NCI-H774 (cell line): Measurements from ENCODE around the gene RHEBL1.

Experiments
- DNase-seq: peaks from one replicate; lab custom pipeline; 2025; lab: John Stamatoyannopoulos, UW

Gene RHEBL1

DNA sequence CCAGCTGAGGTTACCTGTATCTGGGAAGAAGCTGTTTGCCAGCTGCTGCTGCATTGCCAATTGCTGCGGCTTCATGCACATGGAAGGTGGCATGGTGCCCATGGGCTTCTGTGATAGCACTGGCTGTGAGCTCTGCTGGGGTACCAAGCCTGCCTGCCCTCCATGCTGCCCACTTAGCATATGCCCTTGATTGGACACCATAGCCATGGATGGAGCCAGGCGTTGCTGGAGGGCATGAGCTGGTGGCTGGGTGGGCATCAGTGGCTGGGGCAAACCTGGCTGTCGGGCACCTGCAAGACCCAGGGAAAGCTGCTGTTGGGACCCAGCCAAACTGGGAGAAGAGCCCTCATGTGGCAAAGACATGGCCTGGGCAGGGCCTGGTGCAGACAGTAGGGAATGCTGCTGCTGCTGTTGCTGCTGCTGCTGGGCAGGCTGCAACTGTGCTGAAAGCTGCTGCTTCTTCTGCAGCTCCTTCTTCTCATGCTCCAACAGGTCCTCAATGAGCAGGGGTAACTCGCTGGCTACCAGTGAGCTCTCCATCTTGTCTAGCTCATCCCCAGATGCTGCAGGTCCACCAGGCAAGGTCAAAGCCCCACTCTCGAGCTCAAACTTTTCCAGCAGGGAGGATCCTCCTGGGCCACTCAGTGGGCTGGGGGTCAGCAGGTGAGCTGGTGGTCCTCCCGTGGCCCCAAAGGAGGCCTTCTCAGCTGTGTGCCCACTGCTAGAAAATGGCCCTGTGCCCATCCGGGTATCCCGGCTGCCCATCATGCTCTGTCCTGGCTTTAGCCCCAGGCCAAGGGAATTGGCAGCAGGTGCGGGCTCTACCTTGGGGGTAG lies 32.5 kb downstream of the RHEBL1 start:
- DNase-seq, result no peak

DNA sequence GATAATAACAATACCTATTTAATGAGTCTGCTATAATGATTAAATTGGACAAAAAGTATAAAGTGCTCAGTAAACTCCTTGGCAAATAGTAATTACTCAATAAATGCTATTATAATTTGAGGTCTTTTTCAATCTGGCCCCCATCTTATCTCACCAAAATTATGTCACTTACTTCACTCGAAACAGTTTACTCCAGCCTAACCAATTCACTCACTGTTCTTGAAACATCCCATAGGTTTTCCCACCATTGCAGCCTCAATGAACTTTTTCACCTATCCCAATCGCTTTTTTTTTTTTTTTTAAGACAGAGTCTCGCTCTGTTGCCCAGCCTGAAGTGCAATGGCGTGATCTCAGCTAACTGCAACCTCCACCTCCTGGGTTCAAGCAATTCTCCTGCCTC lies 33.8 kb downstream of the RHEBL1 start:
- no peak for DNase-seq

DNA sequence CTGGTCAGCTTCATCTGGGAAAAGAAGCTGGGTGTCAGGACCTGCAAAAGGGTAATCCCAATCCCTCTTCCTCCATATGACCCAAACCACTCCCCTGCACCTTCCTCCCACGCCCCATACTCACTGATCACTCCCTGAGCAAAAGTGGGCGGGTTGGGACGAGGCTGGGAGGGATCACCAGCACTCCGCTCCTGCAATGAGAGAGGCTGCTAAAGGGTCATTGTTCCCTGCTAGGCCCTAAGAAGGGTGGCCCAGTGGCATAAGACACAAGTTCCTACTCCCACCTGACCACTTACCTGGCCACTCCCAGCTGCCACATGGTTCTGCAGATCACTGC lies 35.5 kb downstream of the RHEBL1 start:
- no peak for DNase-seq

DNA sequence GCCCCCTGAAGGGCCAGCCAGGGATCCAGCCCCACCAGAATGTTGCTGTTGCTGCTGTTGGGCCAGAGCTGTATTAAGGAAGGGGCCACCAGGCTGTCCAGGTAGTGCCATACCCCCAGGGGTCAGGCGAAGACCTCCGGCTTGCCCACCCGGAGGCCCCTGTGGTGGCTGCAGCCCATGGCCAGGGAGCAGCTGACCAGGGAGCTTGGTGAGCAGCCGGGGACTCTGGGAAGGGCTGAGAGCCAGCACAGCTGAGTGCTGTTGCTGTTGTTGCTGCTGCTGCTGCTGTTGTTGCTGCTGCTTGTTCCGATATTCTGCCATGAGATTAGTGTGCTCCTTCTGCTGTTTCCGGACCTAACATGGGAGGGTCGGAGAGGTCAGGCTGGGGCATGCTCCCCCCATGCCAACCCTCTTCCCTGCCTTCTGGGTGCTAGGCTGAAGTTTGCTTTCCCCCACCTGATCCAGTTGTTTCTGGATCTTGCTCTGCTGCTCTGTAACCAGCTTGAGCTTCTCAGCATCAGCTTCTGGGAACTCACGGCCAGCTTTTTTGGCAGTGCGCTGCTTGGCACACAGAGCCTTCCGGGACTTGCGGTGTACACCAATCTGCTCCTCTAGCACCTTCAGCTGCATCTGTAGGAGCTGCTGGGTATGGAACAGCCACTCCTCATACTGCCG lies 36.0 kb downstream of the RHEBL1 start:
- no peak for DNase-seq

DNA sequence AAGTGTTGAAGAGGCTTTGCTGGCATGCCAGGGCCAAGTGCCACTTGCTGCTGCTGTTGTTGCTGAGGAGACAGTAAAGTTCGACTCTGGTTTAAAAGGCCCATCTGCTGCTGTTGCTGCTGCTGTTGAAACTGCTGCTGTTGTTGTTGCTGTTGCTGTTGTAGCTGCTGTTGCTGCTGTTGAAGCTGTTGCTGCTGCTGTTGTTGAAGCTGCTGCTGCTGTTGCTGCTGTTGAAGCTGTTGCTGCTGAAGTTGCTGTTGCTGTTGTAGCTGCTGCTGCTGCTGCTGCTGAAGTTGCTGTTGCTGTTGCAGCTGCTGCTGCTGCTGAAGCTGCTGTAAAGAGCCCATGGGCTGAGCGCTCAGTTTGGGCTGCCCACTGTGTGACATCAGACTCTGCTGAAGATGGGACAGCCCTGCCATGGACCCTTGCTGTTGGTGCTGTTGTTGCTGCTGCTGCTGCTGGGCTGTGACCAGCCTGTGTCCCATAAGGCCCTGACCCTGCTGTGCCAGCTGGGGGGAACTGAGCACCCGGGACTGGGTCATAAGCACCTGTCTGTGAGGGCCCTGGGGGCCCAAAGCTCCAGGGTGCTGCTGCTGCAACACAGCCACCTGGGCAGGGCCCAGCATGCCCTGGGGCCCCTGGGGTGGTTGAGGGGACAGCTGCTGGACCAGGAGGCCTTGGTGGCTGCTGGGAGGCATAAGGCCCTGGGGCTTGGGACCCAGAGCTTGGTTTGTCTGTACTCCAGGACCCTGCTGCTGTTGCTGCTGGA lies 36.9 kb downstream of the RHEBL1 start:
- no peak for DNase-seq

DNA sequence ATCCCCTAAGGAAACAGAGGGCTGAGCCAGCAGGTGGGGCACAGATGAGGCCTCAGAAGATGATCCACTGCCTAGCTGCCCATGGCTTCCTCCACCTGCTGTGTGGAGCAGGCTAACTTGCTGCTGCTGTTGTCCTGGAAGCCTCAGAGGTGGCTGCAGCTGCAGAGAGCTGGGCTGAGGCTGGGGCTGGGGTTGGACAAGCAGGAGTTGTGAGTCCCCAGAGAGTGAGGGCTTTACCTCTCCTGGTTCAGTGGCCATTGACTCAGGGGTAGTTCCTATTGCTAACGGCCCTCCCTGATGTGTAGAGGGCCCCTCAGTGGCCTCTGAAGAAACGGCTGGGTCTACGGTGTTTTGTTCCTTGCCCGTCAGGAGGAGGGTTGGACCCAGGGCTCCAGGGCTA lies 37.5 kb downstream of the RHEBL1 start:
- DNase-seq, result no peak

DNA sequence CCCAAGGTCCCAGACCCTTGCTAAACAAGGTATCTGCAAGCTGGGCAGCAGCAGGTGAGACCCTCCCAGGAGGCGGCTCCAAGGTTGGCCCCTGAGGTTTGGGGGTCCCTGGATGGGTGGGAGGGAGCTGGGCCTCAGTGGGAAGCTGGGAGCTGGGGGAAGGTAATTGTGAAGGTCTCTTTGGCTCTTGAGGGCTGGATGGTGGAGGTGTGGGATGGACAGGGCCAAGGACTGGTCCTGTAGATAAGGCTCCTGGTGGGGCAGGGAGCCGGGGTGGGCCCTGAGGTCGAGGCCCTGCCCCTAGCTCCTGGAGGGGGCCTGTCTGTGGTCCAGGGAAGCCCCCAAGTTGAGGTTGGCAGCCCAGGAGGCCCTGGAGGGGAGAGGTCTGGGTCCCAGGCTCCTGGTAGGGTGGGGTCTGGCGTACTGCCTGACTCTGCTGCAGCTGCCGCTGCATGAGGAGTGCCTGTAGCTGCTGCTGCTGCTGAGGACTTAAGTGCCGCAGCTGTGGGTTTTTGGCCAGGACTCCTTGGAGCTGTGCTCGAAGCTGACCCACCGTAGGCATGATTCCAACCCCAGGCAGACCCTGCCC lies 38.1 kb downstream of the RHEBL1 start:
- no peak for DNase-seq

DNA sequence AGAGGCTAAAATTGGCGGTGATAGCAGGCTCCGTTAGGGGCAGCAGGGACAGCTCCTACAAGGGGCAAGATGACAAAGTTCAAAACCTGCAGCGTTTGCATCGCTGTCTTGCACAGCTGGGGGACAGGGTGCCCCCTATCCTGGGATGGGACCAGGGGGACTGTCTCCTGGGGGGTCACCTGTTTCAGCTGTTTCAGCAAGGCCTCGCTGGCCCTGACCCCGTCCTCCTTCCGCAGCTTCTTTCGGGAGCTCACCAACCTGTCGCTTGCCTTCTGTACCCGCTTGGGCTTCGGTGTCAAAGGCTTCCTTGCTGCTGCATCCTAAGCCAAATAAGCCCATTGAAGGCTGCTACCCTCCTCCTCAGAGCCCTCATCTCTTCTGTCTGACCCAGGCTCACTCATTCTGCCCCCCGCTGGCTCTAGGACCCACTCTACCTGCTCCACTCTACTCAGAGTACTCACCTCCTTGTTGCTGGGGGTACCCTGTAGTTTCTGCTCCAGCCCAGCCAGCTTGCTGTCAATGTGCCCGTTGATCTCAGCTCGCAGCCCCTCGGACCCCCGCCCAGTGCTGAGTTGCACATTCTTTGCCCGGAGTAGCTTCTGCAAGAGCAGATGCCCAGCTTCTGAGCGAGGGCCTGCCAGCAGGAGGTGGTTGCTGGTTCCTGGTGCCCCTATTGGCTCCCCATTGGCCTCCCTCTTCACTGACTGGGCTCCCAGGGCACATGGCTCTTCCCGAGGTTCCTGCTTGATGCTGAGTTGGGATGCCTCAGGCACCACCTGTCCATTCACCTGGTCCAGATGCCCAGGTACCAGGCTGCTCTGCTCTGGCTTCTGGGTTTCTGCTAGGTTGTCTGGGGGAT lies 38.8 kb downstream of the RHEBL1 start:
- no peak for DNase-seq

DNA sequence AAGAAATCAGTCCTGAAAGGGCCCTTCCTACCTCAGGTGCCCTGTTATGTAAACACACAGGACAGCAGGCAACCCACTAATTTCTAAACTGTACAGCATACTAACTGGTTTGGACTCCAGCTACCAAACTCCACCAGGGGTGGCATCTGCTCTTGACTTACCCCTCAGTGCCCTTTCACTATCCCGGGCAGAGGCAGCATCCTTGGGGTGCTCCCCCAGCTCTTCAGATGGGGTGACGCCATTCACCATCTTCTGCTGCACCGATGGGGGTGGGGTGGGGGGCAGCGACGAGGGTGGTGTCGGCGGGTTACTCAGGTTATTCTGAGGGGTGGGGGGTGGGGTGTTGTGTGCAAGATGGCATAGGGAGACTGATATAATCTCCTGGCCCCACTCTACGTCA lies 39.7 kb downstream of the RHEBL1 start:
- DNase-seq, result no peak

DNA sequence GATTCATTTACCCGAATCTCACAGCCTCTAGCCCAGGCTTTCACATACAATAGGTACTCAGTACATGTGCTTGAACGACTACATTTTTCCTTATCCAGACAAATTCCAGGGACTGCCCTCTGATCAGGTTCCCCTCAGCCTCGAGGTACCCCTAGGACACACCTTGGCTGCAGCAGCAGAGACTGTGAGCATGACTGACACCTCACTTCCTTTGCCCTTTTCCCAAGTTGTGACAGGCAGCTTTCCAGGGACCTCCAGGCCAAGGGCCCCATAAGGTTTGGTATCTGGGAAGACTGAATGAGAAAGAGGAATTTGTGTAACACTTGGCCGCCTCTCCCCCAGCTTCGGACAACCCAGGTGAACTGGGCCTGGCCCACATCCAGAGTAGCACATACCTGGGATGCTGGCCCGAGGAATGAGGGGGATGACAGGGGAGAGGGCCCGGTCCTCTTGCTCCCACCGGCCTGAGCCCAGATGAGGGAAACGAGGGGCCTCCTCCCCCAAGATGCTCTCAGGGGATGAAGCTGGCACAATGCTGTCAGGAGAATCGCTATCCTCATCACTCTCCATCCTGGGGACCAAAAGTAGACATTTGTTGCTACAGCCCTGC lies 41.0 kb downstream of the RHEBL1 start:
- no peak for DNase-seq

DNA sequence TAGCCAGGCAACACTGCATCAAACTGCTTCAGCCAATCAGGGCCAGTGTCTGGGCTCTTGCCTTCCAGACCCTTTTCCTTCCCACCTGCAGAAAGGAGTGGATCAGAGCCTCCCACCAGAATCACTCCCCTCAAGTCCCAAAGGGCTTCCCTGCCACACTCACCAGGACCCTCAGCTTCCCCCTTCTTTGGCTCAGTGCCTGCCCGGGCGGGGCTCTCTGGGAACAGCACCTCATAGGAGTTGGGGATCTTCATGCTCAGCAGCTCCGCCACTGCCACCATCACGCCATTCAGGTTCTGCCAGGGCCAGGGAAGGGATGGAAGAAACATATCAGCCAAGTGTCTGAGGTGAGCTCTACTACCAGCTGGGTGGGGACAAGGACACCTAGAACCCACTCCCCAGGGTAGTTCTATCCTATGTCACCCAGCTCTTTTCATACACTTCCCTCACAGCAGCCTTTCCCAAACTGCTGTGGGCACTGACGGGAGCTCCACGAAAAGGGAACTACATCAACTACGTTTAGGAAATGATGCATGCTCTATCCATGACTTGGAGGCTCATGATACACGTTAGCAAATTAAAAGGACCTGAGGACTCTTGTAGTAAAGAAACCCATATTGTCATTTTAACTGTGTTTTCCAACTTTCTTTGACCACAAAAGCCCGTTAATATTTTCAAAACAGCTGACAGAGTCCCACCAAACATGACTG lies 41.8 kb downstream of the RHEBL1 start:
- DNase-seq, result no peak

DNA sequence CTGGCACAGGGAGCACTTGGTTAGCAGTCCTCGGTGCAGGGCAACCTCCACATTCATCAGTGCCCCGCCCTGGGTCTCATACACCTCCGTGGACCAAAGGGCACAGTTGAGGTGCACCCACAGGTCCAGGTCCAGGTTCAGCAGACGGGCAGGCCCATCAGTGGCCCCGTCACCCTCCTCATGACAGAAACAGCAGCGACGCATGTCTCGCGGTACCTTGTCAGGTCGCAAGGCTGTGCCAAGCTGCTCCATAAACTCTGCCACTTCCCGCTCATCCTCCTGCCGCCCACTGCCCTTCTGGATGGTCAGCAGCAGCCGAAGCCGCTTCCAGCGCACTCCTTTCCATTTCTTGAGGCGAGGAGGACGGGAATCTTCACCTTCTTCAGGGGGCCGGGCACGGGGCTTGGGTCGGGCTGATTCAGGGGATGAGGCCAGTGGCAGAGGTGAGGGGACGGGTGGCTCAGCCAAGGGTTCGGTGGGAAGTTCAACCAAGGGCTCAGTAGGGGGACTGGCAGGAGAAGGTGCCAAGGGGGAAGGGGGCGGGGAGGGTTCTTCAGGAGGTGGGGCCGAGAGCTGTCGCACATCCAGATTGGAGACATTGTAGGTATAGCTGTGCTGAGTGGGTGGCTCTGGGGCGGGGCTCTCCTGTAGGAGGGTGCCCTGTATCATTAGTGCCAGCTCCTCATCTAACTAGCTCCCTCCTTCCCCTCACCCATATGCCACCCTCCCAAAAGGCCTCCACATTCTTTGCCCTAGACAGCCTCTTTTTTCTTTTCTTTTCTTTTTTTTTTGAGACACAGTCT lies 42.9 kb downstream of the RHEBL1 start:
- DNase-seq, result no peak

DNA sequence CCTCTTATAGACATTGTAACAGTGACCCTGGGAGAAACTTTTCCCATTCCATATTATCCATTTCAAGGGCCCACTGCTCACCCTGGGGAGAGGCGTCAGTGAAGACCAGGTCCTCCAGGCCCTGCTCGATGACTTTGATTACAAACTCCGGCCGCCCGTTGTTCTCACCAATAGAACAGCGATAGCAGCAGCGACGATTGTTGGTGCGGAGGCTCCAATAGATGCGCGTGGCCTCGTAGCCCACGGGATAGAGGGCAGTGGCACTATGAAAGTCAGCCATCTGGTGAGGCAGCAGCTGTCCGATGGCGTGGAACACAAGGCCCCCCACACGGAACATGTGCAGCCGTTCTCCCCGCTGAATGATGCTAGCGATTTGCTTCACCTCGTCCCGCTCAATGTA lies 43.7 kb downstream of the RHEBL1 start:
- no peak for DNase-seq

DNA sequence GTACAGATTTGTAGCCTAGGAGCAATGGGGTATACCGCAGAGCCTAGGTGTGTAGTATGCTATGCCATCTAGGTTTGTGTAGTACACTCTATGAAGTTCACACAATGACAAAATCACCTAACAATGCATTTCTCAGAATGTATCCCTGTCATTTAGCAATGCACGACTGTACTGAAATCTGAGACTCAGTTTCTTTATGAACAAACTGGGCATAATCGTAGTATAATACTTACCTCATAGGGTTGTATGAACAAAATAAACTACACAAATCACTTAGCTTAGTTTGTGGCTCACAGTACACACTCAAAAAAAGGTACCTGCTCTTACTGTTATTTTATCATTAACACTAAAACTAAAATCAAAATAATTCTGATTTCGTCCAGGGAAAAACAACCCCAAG lies 44.3 kb downstream of the RHEBL1 start:
- DNase-seq, result no peak

DNA sequence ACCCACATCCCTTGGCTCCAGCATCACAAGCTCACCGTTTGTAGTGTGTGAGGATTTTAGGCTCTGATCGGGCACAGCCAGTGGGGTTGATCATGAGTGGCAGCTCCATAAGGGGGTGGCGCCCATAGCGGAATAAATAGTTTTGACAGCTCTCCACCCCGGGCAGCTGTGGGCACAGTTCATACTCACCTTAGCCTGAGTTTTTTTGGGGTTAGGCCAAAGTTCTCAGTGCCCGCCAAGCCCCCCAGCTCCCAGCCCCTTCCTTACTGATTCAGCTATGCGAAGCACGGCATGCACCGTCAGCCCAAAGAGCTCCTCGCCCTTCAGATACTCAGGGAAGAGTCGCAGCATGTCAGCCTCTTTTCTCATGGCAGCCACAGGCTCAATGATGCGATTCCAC lies 45.2 kb downstream of the RHEBL1 start:
- DNase-seq, result no peak

DNA sequence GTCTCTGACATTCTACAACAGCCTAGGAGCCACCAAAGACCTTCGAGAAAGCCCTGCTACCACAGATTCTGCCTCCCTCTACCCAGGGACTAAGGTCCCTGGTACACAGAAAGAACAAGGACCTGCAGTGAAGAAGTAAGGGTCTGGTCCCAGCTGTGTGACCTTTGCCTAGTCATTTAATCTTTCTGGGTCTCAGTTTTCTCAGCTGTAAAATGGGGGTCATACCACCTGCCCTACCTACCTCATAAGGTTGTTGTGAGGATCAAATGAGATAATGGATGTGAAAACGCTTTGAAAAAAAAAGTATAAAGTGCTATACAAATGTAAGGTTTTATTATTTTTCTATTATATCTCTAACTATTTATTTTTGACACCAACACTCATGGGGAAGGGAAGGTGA lies 46.0 kb downstream of the RHEBL1 start:
- no peak for DNase-seq

DNA sequence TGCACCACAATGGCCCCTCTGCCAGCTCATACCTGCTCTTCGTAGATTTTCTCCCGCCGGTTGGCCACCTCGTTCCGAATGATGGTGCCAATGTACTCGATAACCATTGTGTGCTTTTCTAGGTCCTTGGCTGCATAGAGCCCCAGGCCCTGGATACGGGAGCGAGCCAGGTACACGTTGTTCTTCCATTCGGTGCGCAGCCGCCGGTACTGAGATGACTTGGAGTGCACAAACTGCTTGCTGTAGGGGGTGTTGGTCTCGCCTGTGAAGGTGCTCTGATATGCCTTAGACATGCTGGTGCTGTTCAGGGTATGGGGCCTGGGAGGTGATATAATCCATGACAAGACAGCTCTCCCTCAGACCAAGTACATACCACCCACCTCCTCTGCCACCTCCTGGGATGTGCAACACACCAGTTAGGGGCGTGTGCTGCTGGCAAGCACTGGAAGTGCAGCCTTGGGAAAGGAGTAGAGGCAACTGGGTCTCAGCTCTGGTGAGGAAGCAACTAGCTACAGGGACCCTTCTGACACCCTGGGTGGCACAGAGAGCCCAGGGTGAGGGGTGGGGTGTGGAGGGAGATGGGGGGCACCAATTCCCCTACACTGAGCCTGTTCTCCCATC lies 47.1 kb downstream of the RHEBL1 start:
- no peak for DNase-seq

DNA sequence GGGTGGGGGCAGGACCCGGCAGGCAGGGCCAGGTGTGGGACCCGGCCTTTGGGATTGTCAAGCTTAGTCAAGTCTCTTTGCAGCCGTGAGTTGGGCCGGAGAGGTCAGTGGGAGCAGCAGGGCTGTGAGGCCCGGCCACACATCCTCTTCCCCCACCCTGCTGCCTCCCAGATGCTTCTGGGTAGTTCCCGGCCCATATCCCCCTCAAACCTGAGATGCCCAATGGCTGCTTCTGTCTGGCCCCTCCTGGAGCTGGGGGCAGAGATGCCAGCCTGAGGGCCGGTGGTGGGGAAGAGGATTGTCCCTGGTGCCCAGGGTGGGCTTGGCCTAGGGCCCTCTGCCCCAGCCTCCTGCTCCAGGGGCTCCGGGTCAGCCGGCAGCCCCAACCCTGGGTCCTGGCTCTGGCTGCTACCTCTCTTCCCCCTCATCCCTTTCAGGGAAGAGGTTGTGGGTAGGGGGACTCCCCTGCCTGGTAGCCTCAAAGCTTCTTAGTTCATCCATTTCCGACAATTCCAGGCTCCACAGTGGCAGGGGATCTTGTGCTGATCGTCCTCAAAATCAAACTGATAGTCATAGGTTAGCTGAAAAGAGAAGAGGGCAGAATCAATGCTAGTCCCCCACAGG lies 48.4 kb downstream of the RHEBL1 start:
- DNase-seq, result no peak

DNA sequence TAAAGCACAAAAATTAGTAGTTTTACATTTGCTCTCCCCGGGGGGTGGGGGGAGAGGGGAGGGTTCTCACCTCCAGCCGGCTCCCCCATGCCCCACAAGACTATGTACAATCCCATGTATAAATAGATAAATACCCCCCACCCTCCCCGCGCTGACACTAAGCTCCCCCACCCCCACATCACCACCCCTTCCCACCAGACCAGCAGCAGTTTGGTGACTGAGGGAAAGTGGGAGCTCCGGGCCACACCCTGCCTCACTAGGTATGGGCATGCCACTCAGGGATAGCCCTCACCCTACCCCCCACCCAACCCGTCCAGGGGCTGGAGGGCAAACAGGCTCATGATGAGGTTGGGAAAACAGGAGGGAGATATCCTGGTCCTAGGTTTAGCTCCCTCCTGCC lies 49.3 kb downstream of the RHEBL1 start:
- no peak for DNase-seq
